Measurements from ENCODE around the gene TMPRSS2. TPM values are rescaled to one million over a fixed set of nuclear protein-coding genes. Genes with fewer than 3 reads are reported as not detected.

The TMPRSS2 gene
- total and polyA plus RNA-seq, 5 donors = 0.05 TPM; not detected in 4

- H3K9me3 ChIP-seq (ENCODE audit: control insufficient read depth, low read length) = no peaks in the 10 kb centered on the region
- no peak overlapping the region for H3K4me3 ChIP-seq (ENCODE audit: low read length)
- DNase-seq (no peak), ATAC-seq (no peak)
- no peaks in the 10 kb centered on the region for H3K27me3 ChIP-seq (ENCODE audit: control insufficient read depth, insufficient read depth)
- intact Hi-C loops (cut with DNase I) = no loop called here
- no peak overlapping the region for H3K27ac ChIP-seq (ENCODE audit: low read length)
- WGBS = 56% methylated on average over 8 of the region's 8 CpGs
- no peaks in the 10 kb centered on the region for H3K4me1 ChIP-seq (ENCODE audit: control insufficient read depth, insufficient read depth, low read length)
These were observed 28.3 kb downstream of the TMPRSS2 start for GRCh38 chr21:41479686-41480085.

DNA sequence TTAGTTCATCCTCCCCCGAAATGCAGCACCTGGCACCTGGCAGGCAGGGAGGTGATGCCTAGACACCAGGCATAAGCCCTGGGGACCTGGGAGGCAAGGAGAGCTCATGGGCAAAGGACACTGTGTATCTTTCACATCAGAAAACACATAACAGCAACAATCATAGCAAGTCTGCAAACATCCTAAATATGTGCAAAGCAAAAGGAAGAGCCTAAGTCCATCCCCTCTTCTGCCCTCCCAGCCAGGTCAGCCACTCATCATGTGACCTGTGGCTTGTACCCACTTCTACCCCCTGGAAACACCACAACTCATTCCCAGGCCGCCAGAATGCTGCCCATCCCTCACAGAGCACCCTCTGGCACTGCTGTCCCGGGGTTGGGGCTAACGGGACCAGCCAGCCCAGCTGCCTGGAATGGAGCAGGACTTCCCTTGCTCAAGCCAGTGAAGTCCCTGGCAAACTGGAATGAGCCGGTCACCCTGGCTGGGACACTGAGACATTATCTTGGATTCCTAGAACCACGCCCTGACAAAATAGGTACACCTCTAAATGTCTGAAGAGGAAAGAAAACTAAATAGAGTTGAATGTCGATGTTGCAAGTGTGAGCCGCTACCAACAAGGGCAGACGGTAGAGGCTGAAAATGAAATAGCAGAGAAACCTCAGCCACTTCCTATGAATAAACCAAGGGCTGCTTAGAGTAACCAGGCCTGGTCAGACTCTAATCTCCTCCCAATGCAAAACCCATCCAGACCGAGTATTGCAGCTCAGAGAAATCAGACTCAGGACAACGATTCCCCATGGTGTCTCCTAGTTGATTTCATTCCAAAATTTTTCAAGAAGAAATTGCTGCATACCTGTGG lies 29.4 kb downstream of the TMPRSS2 start:
- H3K4me1 ChIP-seq (ENCODE audit: control insufficient read depth, insufficient read depth, low read length) = no peaks in the 10 kb centered on the region
- no peaks in the 10 kb centered on the region for H3K27me3 ChIP-seq (ENCODE audit: control insufficient read depth, insufficient read depth)
- DNase-seq (no peak), ATAC-seq (no peak)
- H3K4me3 ChIP-seq (ENCODE audit: low read length) = no peak overlapping the region
- WGBS = 76% methylated on average over 11 of the region's 11 CpGs
- no peaks in the 10 kb centered on the region for H3K9me3 ChIP-seq (ENCODE audit: control insufficient read depth, low read length)
- intact Hi-C loops (cut with DNase I) = no loop called here
- no peak overlapping the region for H3K27ac ChIP-seq (ENCODE audit: low read length)

GRCh38 chr21:41477641-41478318 lies 30.2 kb downstream of the TMPRSS2 start:
- no peaks in the 10 kb centered on the region for H3K4me1 ChIP-seq (ENCODE audit: control insufficient read depth, insufficient read depth, low read length)
- H3K9me3 ChIP-seq (ENCODE audit: control insufficient read depth, low read length) = no peaks in the 10 kb centered on the region
- peak in 1 of 2 donors; percentile 8 for ATAC-seq
- no peak for DNase-seq
- no peak overlapping the region for H3K4me3 ChIP-seq (ENCODE audit: low read length)
- intact Hi-C loops (cut with DNase I) = no loop called here
- H3K27me3 ChIP-seq (ENCODE audit: control insufficient read depth, insufficient read depth) = no peaks in the 10 kb centered on the region
- no peak overlapping the region for H3K27ac ChIP-seq (ENCODE audit: low read length)
- 33% methylated on average over 15 of the region's 15 CpGs for WGBS

- intact Hi-C loops (cut with DNase I) = no loop called here
- H3K27me3 ChIP-seq (ENCODE audit: control insufficient read depth, insufficient read depth) = no peaks in the 10 kb centered on the region
These were observed 32.1 kb downstream of the TMPRSS2 start for GRCh38 chr21:41475714-41476420.

GRCh38 chr21:41472753-41473548 lies 35.0 kb downstream of the TMPRSS2 start:
- H3K27me3 ChIP-seq (ENCODE audit: control insufficient read depth, insufficient read depth) = no peaks in the 10 kb centered on the region

More at GRCh38 chr21:41475714-41476420, 32.1 kb downstream of the TMPRSS2 start:
- 79% methylated on average over 15 of the region's 15 CpGs for WGBS
- Histone ChIP-seq H3K27ac (ENCODE audit: low read length) (no peak overlapping the region), H3K9me3 (ENCODE audit: control insufficient read depth, low read length) (no peaks in the 10 kb centered on the region), H3K4me1 (ENCODE audit: control insufficient read depth, insufficient read depth, low read length) (no peaks in the 10 kb centered on the region), H3K4me3 (ENCODE audit: low read length) (no peak overlapping the region)
- ATAC-seq (no peak), DNase-seq (no peak)

DNA sequence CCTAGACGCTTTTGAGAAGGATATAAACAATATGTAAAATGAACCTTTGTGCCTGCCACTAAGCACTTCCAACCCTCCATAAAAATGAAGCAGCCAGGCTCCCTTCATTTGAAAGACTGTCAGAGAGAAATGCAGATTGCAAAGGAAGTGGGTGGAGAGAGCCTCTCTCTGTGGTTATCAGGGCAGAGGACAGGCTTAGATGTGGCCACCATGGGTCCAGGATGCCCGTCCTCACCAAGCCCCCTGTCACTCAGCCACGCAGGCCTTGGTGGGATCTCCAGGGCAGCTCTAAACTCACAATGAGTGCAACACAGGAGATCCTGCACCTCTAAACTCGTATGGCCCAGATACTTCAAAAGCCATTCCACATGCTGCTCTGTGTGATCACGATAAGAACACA lies 37.9 kb downstream of the TMPRSS2 start:
- intact Hi-C loops (cut with DNase I) = no loop called here

More at GRCh38 chr21:41472753-41473548, 35.0 kb downstream of the TMPRSS2 start:
- intact Hi-C loops (cut with DNase I) = no loop called here
- DNase-seq = no peak
- no peak overlapping the region for H3K27ac ChIP-seq (ENCODE audit: low read length)
- 79% methylated on average over 33 of the region's 33 CpGs for WGBS
- no peaks in the 10 kb centered on the region for H3K9me3 ChIP-seq (ENCODE audit: control insufficient read depth, low read length)
- no peak for ATAC-seq
- H3K4me1 ChIP-seq (ENCODE audit: control insufficient read depth, insufficient read depth, low read length) = no peaks in the 10 kb centered on the region
- H3K4me3 ChIP-seq (ENCODE audit: low read length) = no peak overlapping the region

GRCh38 chr21:41466024-41466820 lies 41.7 kb downstream of the TMPRSS2 start:
- no peak overlapping the region for H3K4me3 ChIP-seq (ENCODE audit: low read length)
- intact Hi-C loops (cut with DNase I) = no loop called here
- H3K9me3 ChIP-seq (ENCODE audit: control insufficient read depth, low read length) = no peaks in the 10 kb centered on the region
- DNase-seq = no peak
- H3K27me3 ChIP-seq (ENCODE audit: control insufficient read depth, insufficient read depth) = no peaks in the 10 kb centered on the region
- no peak for ATAC-seq
- no peaks in the 10 kb centered on the region for H3K4me1 ChIP-seq (ENCODE audit: control insufficient read depth, insufficient read depth, low read length)
- no peak overlapping the region for H3K27ac ChIP-seq (ENCODE audit: low read length)
- WGBS = 81% methylated on average over 23 of the region's 23 CpGs

More for the DNA sequence above, 37.9 kb downstream of the TMPRSS2 start:
- H3K27ac ChIP-seq (ENCODE audit: low read length) = no peak overlapping the region
- H3K27me3 ChIP-seq (ENCODE audit: control insufficient read depth, insufficient read depth) = no peaks in the 10 kb centered on the region
- WGBS = 41% methylated on average over 5 of the region's 5 CpGs
- ATAC-seq (no peak), DNase-seq (no peak)
- H3K4me1 ChIP-seq (ENCODE audit: control insufficient read depth, insufficient read depth, low read length) = no peaks in the 10 kb centered on the region
- no peaks in the 10 kb centered on the region for H3K9me3 ChIP-seq (ENCODE audit: control insufficient read depth, low read length)
- H3K4me3 ChIP-seq (ENCODE audit: low read length) = no peak overlapping the region

DNA sequence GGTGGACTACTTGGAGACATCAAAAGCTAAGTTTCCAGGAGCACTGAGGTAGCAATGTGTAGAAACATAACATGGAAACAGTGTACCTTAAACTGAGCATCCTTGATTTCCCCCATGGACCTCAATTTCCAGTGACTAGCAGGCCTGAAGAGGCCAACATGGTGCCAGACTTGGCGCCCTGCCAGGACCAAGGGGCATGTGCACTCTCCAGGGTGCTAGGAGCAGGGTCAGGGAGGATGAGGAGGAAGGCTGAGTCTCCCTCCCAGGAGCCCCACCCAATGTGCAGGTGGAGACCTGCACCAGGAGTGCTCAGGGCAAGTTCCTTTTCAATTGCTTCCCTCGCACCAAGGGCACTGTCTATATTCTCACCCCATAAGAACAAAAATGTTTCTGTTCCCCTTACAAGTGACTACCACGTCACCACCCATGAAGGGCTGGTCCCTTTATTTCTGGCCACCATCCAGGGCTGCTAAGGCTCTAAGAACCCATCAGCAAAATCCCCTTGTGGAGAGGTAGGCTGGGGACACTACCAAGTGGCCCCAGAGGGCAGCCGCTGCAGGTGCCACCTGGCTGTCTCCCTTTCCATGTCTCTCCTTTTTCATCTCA lies 42.7 kb downstream of the TMPRSS2 start:
- Histone ChIP-seq H3K4me1 (ENCODE audit: control insufficient read depth, insufficient read depth, low read length) (no peaks in the 10 kb centered on the region), H3K27me3 (ENCODE audit: control insufficient read depth, insufficient read depth) (no peaks in the 10 kb centered on the region), H3K9me3 (ENCODE audit: control insufficient read depth, low read length) (no peaks in the 10 kb centered on the region), H3K4me3 (ENCODE audit: low read length) (no peak overlapping the region), H3K27ac (ENCODE audit: low read length) (no peak overlapping the region)
- WGBS = 87% methylated on average over 4 of the region's 4 CpGs
- ATAC-seq (no peak), DNase-seq (no peak)
- intact Hi-C loops (cut with DNase I) = no loop called here

DNA sequence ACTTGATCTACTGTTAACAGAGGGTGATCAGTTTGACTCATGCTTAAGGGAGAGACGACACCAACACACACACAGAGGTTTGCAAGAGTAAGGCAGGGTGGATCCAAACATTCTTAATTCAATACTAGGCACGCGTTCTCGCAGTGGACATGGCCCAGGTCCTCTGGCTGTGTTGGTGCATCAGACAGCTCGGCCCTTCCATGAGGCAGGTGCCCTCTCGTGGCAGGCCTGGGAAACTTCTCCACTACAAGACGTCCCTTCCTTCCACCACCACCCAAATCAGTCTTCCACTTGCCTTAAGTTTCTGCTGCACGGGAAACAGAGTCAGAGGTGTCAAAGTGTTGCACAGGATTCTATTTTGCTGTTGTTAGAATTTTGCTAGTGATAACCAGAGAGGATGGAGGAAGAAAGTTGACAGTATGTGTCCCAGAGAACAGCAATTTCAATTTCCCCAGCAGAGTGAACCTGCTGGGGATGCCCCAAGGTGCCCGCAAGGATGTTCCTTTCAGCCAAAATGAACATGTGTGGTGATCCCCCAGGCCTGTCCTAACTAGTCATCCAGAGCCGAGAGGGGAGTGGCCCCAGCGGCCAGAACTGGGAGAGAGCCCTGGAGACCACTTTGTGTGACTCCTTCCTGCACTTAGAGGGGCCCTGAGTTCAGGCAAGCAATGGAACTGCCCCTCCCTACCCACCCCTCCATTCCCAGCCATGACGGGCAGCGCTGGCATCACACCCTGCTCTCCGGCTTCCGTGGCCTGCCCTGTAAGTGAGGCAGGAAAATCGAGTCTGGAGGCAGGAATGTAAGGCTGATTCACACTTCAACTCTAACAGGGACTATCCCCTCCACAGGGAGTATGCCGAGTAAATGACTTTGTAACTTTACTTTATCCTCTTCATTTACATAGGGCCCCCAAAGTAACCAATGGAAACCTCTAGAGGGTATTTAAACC lies 47.1 kb downstream of the TMPRSS2 start:
- Histone ChIP-seq H3K4me1 (ENCODE audit: control insufficient read depth, insufficient read depth, low read length) (no peaks in the 10 kb centered on the region), H3K27me3 (ENCODE audit: control insufficient read depth, insufficient read depth) (no peaks in the 10 kb centered on the region), H3K4me3 (ENCODE audit: low read length) (no peak overlapping the region), H3K27ac (ENCODE audit: low read length) (no peak overlapping the region), H3K9me3 (ENCODE audit: control insufficient read depth, low read length) (no peaks in the 10 kb centered on the region)
- intact Hi-C loops (cut with DNase I) = loop anchor here in 3 of 4 donors (5.0 kb wide), 2 partner anchors 179 to 339 kb away; no protein-coding TSS in a partner anchor
- 37% methylated on average over 17 of the region's 17 CpGs for WGBS
- ATAC-seq = peak; percentile 88 to 91
- DNase-seq = peak; percentile 80 to 91 (median 88)

Data from right cardiac atrium (tissue), 5 donors.